NCI-H526 treated with DMSO at 0.1 percent for 48 hours (cell line): ENCODE measurements around the gene YWHAG.
"Not testable (repeated sequence)": the region's sequence is repeated elsewhere in the genome, so short reads cannot be mapped to it uniquely, and the experiment has no call there.

Experiments
- DNase-seq: peaks from one replicate; lab custom pipeline; 2025; lab: John Stamatoyannopoulos, UW

YWHAG gene

GRCh38 chr7:76294344-76295024 is 64.3 kb downstream of the YWHAG start:
- peak; percentile 74 for DNase-seq

DNA sequence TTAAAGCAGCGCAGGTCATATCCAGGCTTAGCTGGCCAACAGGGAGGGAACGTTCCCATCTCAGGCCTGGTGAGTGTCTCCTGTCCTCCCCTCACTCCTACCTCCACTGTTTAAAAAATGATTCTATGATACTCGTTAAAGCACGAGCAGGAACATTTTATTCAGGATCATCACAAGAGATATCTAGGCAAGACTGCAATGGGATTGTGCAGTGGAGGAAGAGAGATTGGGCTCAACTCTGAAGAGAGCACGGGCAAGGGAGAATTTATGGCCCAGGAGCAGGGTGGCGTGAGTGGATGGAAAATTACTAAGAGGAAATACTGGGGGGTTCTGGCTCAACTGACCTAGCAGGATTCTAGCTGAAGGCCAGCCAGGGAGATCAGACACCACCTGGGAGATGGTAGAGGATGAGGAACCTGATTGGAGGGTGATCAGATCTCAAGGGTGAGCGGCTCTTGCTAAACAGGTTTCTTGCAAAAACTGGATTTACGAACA is 65.3 kb downstream of the YWHAG start:
- DNase-seq = no peak

- not testable (repeated sequence) for DNase-seq
Measured at GRCh38 chr7:76292911-76293310, 65.9 kb downstream of the YWHAG start.

- no peak for DNase-seq
Measured at GRCh38 chr7:76292213-76292573, 66.6 kb downstream of the YWHAG start.

GRCh38 chr7:76291351-76292212 is 67.2 kb downstream of the YWHAG start:
- peak; percentile 71 for DNase-seq

DNA sequence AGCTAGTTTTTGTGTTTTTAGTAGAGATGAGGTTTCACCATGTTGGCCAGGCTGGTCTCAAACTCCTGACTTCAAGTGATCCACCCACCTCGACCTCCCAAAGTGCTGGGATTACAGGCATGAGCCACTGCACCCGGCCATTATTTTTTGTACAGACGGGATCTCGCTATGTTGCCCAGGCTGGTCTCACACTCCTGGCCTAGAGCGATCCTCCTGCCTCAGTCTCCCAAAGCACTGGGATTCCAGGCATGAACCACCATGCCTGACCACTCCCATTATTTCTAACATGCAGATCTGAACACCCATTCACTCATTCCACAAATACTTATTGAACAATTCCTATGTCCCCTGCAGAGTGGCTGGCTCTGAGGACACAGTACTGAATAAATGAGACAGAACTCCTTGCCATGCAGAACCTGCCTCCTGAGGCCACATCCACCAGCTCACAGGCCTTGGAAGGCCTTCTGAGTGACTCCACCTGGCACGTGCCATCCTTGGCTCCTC is 67.9 kb downstream of the YWHAG start:
- not testable (repeated sequence) for DNase-seq

- DNase-seq = no peak
Measured at GRCh38 chr7:76286842-76287403, 71.9 kb downstream of the YWHAG start.

GRCh38 chr7:76285604-76286374 is 73.0 kb downstream of the YWHAG start:
- DNase-seq = no peak

- no peak for DNase-seq
Measured at GRCh38 chr7:76283254-76284159, 75.3 kb downstream of the YWHAG start.

GRCh38 chr7:76282344-76283253 is 76.2 kb downstream of the YWHAG start:
- no peak for DNase-seq

- DNase-seq = no peak
Measured at GRCh38 chr7:76281706-76282343, 77.0 kb downstream of the YWHAG start.

- no peak for DNase-seq
Measured at GRCh38 chr7:76281006-76281705, 77.6 kb downstream of the YWHAG start.

- no peak for DNase-seq
Measured at GRCh38 chr7:76280408-76280807, 78.4 kb downstream of the YWHAG start.

- no peak for DNase-seq
Measured at GRCh38 chr7:76278540-76278939, 80.3 kb downstream of the YWHAG start.
